NT2/D1 (cell line): Measurements from ENCODE around the gene CACNG1.

Source experiments
- SUZ12 ChIP-seq: IDR thresholded peaks from 2 replicates; pipeline ENCODE4 v1.6.1; 2011; ENCODE audit not compliant: insufficient read length, insufficient read depth; ENCODE audit errors: extremely low read depth
- YY1 ChIP-seq: IDR thresholded peaks from 2 replicates; pipeline ENCODE4 v1.6.1; 2011; ENCODE audit not compliant: insufficient read length, insufficient read depth
- ZNF274 ChIP-seq: IDR thresholded peaks from 2 replicates; pipeline ENCODE4 v1.6.1; 2011; ENCODE audit warnings: mild to moderate bottlenecking, low read depth, low read length

DNA sequence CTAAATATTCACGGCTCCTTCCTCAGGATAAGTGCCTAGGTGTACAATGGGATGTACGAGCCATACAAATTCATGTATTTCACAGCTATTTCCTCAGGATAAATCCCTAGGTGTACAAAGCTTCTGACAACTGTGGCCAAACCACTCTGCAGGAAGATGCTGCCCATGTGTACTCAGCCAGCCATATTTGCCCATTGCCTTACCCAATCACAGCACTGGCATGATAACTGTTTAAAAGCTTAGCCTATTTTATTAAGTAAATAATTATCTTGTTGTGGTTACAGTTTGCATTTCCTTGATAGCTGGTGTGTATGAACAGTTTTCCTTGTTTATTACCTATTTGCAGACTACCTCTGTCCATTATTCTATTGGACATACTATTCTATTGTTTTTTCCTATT lies 35.1 kb downstream of the CACNG1 start:
- TF ChIP-seq SUZ12 (no peak), YY1 (no peak), ZNF274 (no peak)
